CD1c-positive myeloid dendritic cell (primary cell): Measurements from ENCODE around the gene NEK2.
"Not testable (repeated sequence)": the region's sequence is repeated elsewhere in the genome, so short reads cannot be mapped to it uniquely, and the experiment has no call there.

Experiments used
- DNase-seq: peaks from one replicate; pipeline ENCODE4 v3.0.0-alpha.2; 2016; ENCODE audit errors: extremely low spot score

Gene NEK2

GRCh38 chr1:211695135-211695816, 19.9 kb upstream of the NEK2 start:
- peak; percentile 81 for DNase-seq

DNA sequence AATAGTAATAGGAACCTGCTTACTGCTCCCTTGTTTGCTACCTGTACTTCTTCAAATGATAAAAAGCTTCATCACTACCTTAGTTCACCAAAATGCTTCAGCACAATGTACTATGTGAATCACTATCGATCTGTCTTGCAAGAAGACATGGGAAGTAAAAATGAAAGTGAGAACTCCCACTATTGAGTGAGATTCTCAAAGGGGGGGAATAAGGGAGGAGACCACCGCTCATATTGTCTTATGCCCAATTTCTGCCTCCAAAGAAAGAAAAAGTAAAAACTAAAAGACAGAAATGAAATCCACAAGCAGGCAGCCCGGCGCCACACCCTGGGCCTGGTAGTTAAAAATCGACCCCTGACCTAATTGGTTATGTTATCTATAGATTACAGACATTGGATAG, 18.5 kb upstream of the NEK2 start:
- not testable (repeated sequence) for DNase-seq

DNA sequence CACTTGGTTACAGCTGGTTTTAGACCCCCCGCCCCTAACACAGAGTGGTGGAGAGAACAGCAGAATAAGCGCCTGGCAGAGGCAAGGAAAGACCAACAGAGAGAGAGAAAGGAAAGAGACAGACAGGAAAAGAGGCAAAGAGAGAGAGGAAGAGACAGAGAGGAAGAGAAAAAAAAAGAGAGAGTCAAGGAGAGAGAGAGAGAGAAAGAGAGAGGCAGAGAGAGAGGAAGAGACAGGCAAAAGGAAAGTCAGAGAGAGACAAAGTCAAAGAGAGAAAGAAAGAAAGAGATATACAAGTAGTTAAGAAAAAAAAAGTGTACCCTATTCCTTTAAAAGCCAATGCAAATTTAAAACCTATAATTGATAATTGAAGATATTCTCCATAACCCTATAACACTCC, 13.0 kb upstream of the NEK2 start:
- DNase-seq: no peak

DNA sequence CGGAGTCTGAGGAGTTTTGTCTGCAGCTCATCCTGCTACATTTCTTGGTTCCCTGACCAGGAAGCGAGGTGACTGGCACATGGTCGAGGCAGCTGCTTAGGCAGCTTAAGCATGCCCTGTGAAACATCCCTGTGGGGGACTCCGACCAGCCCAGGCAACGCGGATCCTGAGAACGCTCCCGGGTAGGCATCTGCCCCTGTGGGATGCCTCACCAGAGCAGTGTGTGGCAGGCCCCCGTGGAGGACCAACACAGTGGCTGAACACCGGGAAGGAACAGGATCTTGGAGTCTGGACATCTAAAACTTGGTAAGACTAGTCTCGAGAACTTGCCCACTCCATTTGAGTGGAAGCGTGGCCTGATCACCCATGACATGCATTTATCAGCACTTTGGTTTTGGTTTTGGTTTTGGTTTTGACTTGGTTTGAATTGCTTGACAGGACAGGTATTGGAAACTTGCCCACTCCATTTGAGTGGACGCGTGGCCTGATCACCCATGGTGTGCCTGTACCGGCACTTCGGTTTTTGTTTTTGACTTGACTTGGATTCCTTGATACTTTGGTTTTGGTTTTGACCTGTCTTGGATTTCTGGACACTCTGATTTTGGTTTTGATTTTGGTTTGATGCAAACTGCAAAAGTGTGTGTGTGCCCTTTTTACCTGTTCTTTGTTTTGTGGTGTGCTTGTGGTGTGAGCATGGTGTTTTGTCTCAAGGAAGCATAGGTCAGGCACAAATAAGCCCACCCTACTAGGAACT, 12.2 kb upstream of the NEK2 start:
- DNase-seq: no peak

- DNase-seq: no peak
These were observed 10.4 kb upstream of the NEK2 start for GRCh38 chr1:211685823-211686222.

DNA sequence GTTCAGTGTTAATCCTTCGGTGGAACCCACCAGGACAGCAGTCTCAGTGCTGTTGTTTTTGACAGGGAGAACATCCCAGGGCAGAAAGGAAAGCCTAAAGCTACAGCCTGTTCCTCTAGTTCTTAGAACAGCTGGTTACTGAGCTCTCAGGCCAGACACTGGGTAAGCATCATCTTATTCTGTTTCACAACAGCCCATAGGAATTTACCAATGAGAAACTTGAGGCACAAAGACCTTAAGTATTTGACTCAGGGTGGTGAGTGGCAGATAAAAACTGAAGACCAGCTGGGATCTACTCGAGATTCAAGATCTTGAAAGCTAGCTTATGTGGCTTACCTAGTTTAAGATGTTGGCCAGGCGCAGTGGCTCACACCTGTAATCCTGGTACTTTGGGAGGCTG, 9.4 kb upstream of the NEK2 start:
- no peak for DNase-seq

DNA sequence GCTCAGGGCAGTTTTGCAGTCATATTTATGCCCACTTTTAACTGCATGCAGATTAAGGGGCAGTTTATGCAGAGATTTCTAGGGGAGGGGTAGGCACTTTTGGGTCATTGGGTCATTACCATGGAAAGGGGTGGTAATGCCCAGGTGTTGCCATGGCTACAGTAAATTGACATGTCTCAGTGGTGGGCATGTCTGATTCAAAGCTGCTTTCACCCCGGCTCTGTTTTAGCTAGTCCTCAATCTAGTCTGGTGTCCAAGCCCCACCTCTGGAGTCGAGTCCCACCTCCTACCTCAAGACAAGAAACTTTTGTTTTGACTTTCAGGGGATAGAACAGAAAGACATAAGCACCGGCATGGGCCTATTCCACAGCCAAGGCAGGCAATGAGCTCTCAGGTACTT, 8.9 kb upstream of the NEK2 start:
- DNase-seq: no peak

GRCh38 chr1:211683396-211684297, 8.2 kb upstream of the NEK2 start:
- no peak for DNase-seq

- DNase-seq: not testable (repeated sequence)
These were observed 6.8 kb upstream of the NEK2 start for GRCh38 chr1:211682186-211682585.

DNA sequence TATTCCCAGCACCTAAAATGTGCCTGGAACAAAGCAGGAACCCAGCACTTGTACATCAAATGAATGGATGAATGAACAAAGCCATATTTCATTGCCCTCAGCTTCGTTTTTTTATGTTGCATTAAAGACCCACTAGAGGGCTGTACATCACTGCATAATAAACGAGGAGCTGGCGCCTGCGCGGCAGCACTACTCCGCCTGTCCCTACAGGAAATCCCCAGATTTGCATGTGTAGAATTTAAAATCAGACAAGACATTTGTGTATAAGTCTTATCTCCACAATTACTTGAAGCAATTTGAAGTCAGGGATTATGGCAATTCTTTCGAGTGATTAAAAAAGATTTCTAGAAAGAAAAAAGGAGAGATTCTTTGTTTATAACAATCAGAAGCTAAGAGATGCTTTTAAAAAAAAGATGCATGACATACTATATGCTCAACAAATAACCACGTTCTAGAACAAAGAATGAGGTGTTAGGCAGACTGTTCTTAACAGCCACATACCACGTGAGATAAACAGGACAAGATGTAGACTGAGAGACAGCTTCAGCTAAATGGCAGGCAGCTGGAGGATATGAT, 5.4 kb upstream of the NEK2 start:
- DNase-seq: peak; percentile 89

DNA sequence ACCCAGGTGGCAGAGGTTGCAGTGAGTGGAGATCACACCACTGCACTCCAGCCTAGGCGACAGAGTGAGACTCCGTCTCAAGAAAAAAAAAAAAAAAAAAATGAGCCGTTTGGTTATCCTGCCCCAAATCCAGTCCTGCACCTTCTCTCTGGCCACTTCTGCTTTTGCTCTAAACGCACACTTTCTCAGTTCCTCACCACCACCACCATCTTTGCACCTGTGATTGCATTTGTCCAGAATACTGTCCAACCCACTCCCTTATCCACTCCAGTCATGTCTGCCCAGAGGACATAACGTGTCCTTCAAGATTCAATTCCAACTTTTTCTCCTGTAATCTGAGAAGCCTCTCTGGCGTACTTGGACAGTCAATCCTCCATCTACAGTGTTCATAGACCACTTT, 2.2 kb upstream of the NEK2 start:
- DNase-seq: peak; percentile 25

GRCh38 chr1:211676761-211677160, 1.3 kb upstream of the NEK2 start:
- DNase-seq: no peak

DNA sequence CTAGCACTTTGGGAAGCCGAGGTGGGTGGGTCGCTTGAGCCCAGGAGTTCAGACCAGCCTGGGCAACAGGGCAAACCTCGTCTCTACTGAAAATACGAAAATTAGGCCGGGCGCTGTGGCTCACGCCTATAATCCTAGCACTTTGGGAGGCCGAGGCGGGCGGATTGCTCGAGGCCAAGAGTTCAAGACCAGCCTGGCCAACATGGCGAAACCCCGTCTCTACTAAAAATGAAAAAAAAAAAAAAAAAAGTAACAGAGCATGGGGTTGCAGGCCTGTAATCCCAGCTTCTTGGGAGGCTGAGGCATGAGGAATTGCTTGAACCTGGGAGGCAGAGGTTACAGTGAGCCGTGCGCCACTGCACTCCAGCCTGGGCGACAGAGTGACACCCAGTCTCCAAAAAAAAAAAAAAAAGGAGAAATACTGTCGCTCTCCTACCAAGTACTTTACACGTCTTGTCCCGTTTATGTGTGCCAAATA, 724 bp upstream of the NEK2 start:
- DNase-seq: no peak

GRCh38 chr1:211667065-211667617, 8.3 kb downstream of the NEK2 start:
- DNase-seq: no peak

DNA sequence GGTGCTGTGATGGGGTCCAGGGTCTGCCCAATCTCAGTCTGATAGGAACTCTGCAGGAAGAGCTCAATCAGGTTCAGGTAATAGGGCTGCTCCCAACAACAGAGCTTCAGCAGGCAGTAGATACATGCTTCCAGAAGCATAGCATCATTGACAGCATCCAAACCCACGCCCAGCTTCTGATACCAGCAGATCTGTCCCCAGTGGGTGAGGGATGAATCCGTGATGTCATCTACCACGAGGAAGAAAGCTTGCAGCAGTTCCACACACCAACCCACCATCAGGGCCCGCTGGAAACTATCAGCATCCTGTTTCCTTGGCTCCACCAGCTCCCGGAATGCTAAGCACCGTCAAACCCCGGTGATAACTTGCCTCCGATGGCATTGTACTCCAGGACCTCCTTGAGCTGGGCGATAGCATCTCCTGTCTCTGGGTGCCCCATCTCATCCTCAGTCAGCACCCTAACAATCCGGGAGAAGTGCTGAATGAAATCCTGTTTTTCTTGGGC, 14.7 kb downstream of the NEK2 start:
- DNase-seq: no peak

DNA sequence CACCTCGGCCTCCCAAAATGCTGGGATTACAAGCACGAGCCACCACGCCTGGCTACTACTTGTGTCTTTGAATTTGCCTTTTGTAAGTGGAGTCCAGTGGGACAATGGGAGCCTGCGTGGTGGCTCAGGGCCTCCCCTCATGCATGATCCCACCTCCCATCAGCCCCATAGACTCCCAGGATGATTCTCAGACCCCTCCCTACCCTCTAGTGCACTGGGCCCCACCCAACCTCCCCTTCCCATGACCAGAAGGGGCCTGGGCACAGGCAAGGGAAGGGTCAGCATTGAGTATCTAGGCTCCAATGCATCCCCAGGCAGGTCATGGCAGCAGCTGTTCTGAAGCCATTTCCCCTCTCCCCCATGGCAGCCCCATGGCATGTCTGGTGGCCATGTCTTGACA, 18.7 kb downstream of the NEK2 start:
- DNase-seq: no peak

GRCh38 chr1:211654838-211655787, 20.3 kb downstream of the NEK2 start:
- peak; percentile 84 for DNase-seq

- DNase-seq: no peak
These were observed 21.4 kb downstream of the NEK2 start for GRCh38 chr1:211653959-211654496.

- DNase-seq: no peak
These were observed 22.1 kb downstream of the NEK2 start for GRCh38 chr1:211653293-211653692.

DNA sequence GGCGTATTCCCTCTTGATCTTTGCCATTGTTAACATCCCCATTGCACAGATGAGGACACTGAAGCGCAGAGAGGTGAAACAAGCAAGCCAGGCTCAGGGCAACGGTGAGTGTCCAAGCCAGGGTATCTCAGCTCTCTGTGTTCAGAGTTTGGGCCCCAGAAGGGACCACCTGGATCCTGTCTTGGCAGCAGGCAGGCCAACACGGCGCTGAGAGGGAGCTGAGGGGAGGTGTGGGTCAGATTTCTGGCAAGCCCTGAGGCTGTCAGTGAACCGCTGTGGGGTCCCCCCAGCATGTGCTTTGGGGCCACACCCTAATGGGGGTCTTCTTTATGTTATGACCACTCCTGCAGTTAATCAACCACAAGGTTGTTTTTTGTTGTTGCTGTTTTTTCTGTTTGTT, 23.1 kb downstream of the NEK2 start:
- DNase-seq: no peak
